Measurements from ENCODE around the gene NRAP.

Gene NRAP

DNA sequence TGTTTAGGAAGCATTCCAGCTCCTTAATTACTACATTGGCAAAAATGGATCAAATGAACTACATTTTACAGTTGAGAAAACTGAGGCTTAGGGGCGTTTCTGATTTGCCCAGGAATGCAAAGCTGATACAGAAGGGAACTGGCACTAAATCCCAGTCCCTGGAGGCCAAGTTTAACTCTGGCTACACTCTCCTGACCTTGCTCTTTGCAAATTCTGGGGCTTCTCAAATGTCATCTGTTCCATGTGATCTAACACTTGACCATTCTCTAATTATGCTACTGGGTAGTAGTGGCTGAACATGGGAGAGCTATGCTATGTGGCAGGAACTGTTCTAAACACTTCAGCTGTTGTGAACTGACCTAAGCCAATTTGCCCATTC lies 122.3 kb downstream of the NRAP start:
- no peak for DNase-seq (ENCODE audit: low read depth)
- H3K4me3 ChIP-seq (replicated peaks; ENCODE audit: low read depth, low read length) = no peak overlapping the region
- no peak for TF ChIP-seq CTCF (IDR thresholded peaks at IDR 0.05; ENCODE audit: low read length, missing control alignments)

DNA sequence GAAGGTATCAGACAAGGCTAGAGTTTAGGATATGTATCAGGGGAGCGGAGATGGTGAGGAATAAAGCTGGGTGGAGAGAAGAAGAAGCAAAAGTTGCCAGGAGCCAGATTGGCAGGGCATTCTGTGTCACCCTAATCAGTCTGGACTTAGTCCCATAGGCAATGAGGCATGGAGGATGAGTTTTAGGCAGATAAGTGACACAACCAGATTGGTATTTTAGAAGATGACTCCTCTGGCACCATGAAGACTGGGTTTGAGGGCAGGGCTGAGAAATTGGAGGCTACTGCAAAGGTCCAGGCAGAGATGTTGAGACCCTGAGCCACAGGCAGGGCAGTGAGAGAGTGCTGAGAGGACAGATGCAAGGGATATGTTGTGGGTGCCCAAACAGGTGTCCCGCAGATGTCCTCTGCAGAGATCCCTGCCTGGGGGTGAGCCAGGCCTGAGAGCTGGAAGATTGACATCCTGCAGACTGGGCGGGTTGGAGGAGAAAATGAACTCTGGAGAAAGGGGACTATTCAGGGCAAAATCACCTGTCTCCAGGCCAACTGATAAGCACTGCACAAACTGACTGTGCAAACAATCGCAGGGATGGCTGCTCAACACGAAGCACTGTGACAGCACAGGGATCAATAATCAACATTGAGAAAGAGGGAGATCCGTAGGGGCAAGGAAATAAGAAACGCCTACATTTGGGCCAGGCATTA lies 122.8 kb downstream of the NRAP start:
- no peak overlapping the region for H3K4me3 ChIP-seq (replicated peaks; ENCODE audit: low read depth, low read length)
- DNase-seq (ENCODE audit: low read depth) = no peak
- no peak for TF ChIP-seq CTCF (IDR thresholded peaks at IDR 0.05; ENCODE audit: low read length, missing control alignments)

DNA sequence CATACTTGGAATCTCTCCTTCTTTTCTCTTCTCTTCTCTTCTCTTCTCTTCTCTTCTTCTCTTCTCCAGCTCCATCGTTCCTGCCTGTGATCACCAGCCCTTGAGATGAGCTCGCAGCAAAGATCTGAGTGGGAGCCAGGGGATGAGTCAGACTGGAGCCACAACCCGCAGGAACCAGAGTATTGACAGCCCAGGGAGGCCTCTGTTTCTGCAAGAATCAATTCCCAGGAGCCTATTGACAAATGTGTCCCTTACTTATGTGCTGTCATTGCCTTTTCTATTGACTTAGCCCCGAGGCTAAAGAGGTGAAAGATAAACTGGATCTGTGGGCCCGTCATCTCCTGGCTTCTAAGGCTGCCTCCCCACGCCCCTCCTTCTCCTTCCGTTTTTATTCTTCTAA lies 124.1 kb downstream of the NRAP start:
- H3K4me3 ChIP-seq (replicated peaks; ENCODE audit: low read depth, low read length) = no peak overlapping the region
- TF ChIP-seq CTCF (IDR thresholded peaks at IDR 0.05; ENCODE audit: low read length, missing control alignments) = no peak
- DNase-seq (ENCODE audit: low read depth) = peak; percentile 30
